Uterus (tissue), 4 donors: ENCODE results near the gene IRAK3. TPM values are rescaled to one million over a fixed set of nuclear protein-coding genes. Genes with fewer than 3 reads are reported as not detected.

Experiments used
- DNase-seq, 2 donors: peaks; one replicate each; pipeline ENCODE4 v3.0.0-alpha.2; 2019 to 2020
- H3K27ac ChIP-seq, 2 donors: fragments of 200-600 bp; sonication (generic); 1 replicate in 1 of 2; 2 replicates in 1 of 2; pipeline ENCODE4 v1.5.1; 2016 to 2018
- H3K27me3 ChIP-seq, 2 donors: fragments of 200-600 bp; sonication (generic); one replicate each; pipeline ENCODE4 v1.5.1; 2018 to 2019; ENCODE audit warnings: control low read depth in 1 of 2
- H3K36me3 ChIP-seq, 2 donors: fragments of 200-600 bp; sonication (generic); one replicate each; pipeline ENCODE4 v1.5.1; 2019; ENCODE audit warnings: control low read depth in 1 of 2
- H3K4me1 ChIP-seq, 2 donors: fragments of 200-600 bp; sonication (generic); one replicate each; pipeline ENCODE4 v1.5.1; 2018 to 2019; ENCODE audit warnings: control low read depth in 1 of 2
- H3K4me3 ChIP-seq, 2 donors: fragments of 200-600 bp; sonication (generic); 1 replicate in 1 of 2; 2 replicates in 1 of 2; pipeline ENCODE4 v1.5.1; 2018 to 2019; ENCODE audit warnings: mild to moderate bottlenecking in 1 of 2
- H3K9me3 ChIP-seq, 2 donors: fragments of 200-600 bp; sonication (generic); one replicate each; pipeline ENCODE4 v1.5.1; 2019; ENCODE audit warnings: control low read depth in 1 of 2
- POLR2A ChIP-seq, 2 donors: fragments of 450-650 bp; IDR thresholded peaks; one replicate each; pipeline ENCODE4 v1.6.1; 2016; ENCODE audit warnings: antibody characterized with exemption in 2 of 2, mild to moderate bottlenecking in 1 of 2, moderate library complexity in 1 of 2
- intact Hi-C: fragments of 100-400 bp; cut with DNase I; formaldehyde crosslinking; loops from one replicate; pipeline ENCODE4 v1.15.1; 2023; ENCODE audit warnings: low total_unique reads
- total RNA-seq, 4 donors: library from RNA; depleted of rRNA in 3 of 4; stranded (reverse); fragments of >200 nt in 3 of 4; gene quantifications; one replicate each; pipeline versions ENCODE4 v1.1.0 to v1.2.4, GENCODE V29; 2014 to 2023
- TF ChIP-seq, protein P1 (sequence below), 4 experiments: fragments of 200-600 bp in 2 of 4; fragments of 450-650 bp in 2 of 4; sonication (generic) in 2 of 4; IDR thresholded peaks; one replicate each; pipeline ENCODE4 v1.5.1; 2016 to 2019; ENCODE audit warnings: antibody characterized with exemption in 4 of 4, mild to moderate bottlenecking in 2 of 4, moderate library complexity in 1 of 4
- donor health status: DM: yes; HTN: yes; CAD: no.

IRAK3 gene
- total RNA-seq, 4 donors from 2014 or later: 18.7 to 39.7 (median 24.2) TPM

DNA sequence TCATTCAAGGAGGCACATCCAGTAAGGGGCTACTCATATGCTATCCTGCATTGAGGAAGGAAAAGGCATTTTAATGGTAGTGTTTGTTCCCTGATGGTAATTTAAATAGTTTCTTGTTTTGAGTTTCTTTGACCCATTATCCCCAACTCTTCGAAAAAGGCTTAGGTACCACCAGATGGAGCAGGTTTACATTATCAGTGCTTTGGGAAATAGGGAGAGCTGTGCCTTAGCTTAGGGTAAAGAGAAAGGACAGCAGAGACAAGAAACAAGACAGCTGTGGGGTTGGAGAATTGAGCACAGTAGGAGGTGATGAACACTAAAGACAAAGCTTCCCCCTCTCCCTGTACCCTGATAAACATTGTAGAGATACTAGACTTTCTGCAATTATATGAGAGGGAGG is 84.1 kb downstream of the IRAK3 start:
- no peaks in the 10 kb centered on the region for H3K27me3 ChIP-seq
- DNase-seq: no peak
- H3K4me1 ChIP-seq: no peaks in the 10 kb centered on the region
- no peak overlapping the region for H3K4me3 ChIP-seq
- H3K27ac ChIP-seq: no peak overlapping the region
- H3K36me3 ChIP-seq: no peaks in the 10 kb centered on the region
- no peaks in the 10 kb centered on the region for H3K9me3 ChIP-seq
- intact Hi-C loops: no loop called here
- TF ChIP-seq, protein P1, sequence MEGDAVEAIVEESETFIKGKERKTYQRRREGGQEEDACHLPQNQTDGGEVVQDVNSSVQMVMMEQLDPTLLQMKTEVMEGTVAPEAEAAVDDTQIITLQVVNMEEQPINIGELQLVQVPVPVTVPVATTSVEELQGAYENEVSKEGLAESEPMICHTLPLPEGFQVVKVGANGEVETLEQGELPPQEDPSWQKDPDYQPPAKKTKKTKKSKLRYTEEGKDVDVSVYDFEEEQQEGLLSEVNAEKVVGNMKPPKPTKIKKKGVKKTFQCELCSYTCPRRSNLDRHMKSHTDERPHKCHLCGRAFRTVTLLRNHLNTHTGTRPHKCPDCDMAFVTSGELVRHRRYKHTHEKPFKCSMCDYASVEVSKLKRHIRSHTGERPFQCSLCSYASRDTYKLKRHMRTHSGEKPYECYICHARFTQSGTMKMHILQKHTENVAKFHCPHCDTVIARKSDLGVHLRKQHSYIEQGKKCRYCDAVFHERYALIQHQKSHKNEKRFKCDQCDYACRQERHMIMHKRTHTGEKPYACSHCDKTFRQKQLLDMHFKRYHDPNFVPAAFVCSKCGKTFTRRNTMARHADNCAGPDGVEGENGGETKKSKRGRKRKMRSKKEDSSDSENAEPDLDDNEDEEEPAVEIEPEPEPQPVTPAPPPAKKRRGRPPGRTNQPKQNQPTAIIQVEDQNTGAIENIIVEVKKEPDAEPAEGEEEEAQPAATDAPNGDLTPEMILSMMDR (IDR thresholded peaks at IDR 0.05): no peak
- TF ChIP-seq POLR2A (IDR thresholded peaks at IDR 0.05): no peak

DNA sequence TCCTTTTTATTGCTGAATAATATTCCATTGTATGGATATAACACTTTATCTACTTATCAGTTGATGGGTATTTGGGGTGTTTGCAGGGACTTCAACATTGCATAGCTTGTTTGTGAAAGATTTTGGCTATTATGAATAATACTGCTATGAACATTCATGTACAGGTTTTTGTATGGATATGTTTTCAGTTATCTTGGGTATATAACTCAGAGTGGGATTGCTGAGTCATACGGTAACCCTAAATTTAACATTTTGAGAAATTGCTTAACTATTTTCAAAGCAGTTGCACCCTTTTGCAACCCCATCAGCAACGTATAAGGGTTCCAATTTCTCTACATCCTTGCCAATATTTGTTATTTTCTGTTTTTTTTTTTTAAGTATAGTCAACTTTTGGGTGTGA is 86.0 kb downstream of the IRAK3 start:
- intact Hi-C loops: no loop called here
- Histone ChIP-seq H3K27me3 (no peaks in the 10 kb centered on the region), H3K4me1 (no peaks in the 10 kb centered on the region)

DNA sequence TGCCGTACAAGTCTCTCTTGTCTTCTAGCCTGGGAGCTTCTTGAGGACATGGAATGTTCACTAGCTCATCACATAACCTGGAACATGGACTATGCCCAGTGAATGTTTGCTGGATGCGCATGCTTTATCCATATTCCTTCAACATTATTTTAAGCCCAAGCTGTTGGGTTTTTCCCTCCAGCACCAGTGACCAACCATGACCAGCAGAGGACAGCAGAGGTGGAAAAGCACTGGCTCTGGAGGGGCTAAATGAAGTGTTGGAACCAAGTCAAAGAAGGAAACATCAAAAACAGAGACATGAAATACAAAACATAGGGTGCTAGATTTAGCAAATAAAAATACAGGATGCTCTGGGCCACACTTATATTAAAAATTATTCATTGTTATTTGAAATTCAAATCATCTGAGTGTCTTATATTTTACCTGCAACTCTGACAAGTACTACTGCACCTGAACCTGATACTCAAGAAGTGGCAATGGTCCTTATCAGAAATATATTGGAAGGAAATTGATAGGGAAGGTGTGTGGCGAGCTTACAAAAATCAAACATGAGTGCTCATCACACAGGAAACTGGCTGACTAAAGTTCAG is 90.2 kb downstream of the IRAK3 start:
- H3K27ac ChIP-seq: no peak overlapping the region
- H3K36me3 ChIP-seq: no peaks in the 10 kb centered on the region
- H3K9me3 ChIP-seq: no peaks in the 10 kb centered on the region
- intact Hi-C loops: no loop called here
- H3K4me1 ChIP-seq: no peaks in the 10 kb centered on the region
- no peak overlapping the region for H3K4me3 ChIP-seq
- DNase-seq: no peak
- no peaks in the 10 kb centered on the region for H3K27me3 ChIP-seq
- TF ChIP-seq POLR2A (IDR thresholded peaks at IDR 0.05): no peak
- TF ChIP-seq, protein P1 (IDR thresholded peaks at IDR 0.05): peak in 1 of 4 experiments; percentile 11

More for the DNA sequence above, 86.0 kb downstream of the IRAK3 start:
- no peaks in the 10 kb centered on the region for H3K9me3 ChIP-seq
- no peak overlapping the region for H3K4me3 ChIP-seq
- no peaks in the 10 kb centered on the region for H3K36me3 ChIP-seq
- no peak overlapping the region for H3K27ac ChIP-seq
- DNase-seq: no peak
- no peak for TF ChIP-seq POLR2A (IDR thresholded peaks at IDR 0.05)
- TF ChIP-seq, protein P1 (IDR thresholded peaks at IDR 0.05): no peak

DNA sequence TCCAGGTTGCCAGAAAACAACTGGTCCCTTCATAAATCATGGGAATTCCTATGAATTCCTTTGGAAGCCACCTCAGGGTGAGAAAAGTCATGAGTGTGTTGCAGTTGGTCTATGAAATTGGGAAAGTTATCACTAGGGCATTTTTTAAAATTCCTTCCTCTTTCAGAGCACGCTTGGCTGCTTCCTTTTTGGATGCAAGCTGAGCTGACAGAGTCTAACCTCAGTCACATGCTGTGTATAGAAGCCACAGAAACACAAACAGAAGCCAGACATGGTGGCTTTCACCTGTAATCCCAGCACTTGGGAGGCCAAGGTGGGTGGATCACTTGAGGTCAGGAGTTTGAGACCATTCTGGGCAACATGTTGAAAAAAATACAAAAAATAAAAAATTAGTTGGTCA is 91.5 kb downstream of the IRAK3 start:
- no peak for TF ChIP-seq POLR2A (IDR thresholded peaks at IDR 0.05)
- TF ChIP-seq, protein P1 (IDR thresholded peaks at IDR 0.05): no peak
- H3K4me1 ChIP-seq: no peaks in the 10 kb centered on the region
- no peaks in the 10 kb centered on the region for H3K27me3 ChIP-seq
- H3K27ac ChIP-seq: no peak overlapping the region
- no peak for DNase-seq
- intact Hi-C loops: no loop called here
- no peak overlapping the region for H3K4me3 ChIP-seq
- no peaks in the 10 kb centered on the region for H3K9me3 ChIP-seq
- no peaks in the 10 kb centered on the region for H3K36me3 ChIP-seq

DNA sequence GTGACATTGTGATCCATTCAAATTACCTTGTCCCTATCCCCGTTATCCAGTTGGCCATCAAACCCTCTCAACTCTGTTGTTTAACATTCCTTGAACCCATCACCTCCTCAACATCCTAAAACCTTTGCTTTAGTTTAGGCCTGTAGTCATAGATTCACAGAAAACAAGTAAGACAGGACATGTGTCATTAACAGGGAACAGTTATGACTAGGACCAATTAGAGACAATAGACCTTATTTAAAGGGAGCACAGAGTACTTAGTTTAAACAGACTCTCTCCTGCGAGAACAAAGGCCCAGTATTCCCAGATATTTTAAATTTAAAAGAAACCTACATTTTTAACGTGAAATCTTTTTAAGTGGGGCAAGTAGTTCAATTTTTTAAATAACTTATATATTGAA is 93.2 kb downstream of the IRAK3 start:
- Histone ChIP-seq H3K4me1 (no peaks in the 10 kb centered on the region), H3K27ac (no peak overlapping the region), H3K9me3 (no peaks in the 10 kb centered on the region), H3K27me3 (no peaks in the 10 kb centered on the region), H3K36me3 (no peaks in the 10 kb centered on the region), H3K4me3 (no peak overlapping the region)
- TF ChIP-seq POLR2A (IDR thresholded peaks at IDR 0.05): no peak
- TF ChIP-seq, protein P1 (IDR thresholded peaks at IDR 0.05): no peak
- intact Hi-C loops: no loop called here
- no peak for DNase-seq
